IMR-90 (cell line): ENCODE measurements around the gene MAB21L3.

Experiments used
- BHLHE40 ChIP-seq: fragments of 150-350 bp; IDR thresholded peaks from 2 replicates; pipeline ENCODE4 v1.6.1; 2016; ENCODE audit warnings: mild to moderate bottlenecking, low read depth, low read length
- CEBPB ChIP-seq: IDR thresholded peaks from 2 replicates; pipeline ENCODE4 v1.6.1; 2012; ENCODE audit warnings: low read depth, low read length, improper control_type of control experiment
- CTCF ChIP-seq: conservative IDR thresholded peaks from 2 replicates; pipeline ENCODE4 v1.5.1; 2012; ENCODE audit warnings: mild to moderate bottlenecking, low read depth, low read length, improper control_type of control experiment
- ELK1 ChIP-seq: fragments of 150-350 bp; IDR thresholded peaks from 2 replicates; pipeline ENCODE4 v1.6.1; 2016; ENCODE audit warnings: low read depth, mild to moderate bottlenecking, low read length, moderate library complexity, borderline replicate concordance
- FOS ChIP-seq: fragments of 150-350 bp; IDR thresholded peaks from 2 replicates; pipeline ENCODE4 v1.6.1; 2016; ENCODE audit warnings: low read depth, low read length
- MAZ ChIP-seq: IDR thresholded peaks from 2 replicates; pipeline ENCODE4 v1.6.1; 2012; ENCODE audit warnings: low read depth, mild to moderate bottlenecking, low read length, improper control_type of control experiment, moderate library complexity, borderline replicate concordance
- MXI1 ChIP-seq: IDR thresholded peaks from 2 replicates; pipeline ENCODE4 v1.6.1; 2012; ENCODE audit warnings: low read depth, mild to moderate bottlenecking, low read length, moderate library complexity, borderline replicate concordance
- POLR2A ChIP-seq: IDR thresholded peaks from 2 replicates; pipeline ENCODE4 v1.6.1; 2012; ENCODE audit warnings: mild to moderate bottlenecking, low read depth, low read length
- RAD21 ChIP-seq: IDR thresholded peaks from 2 replicates; pipeline ENCODE4 v1.6.1; 2012; ENCODE audit warnings: low read length, improper control_type of control experiment
- RCOR1 ChIP-seq: IDR thresholded peaks from 2 replicates; pipeline ENCODE4 v1.6.1; 2012; ENCODE audit warnings: mild to moderate bottlenecking, low read length, improper control_type of control experiment; ENCODE audit not compliant: insufficient replicate concordance
- RFX5 ChIP-seq: IDR thresholded peaks from 2 replicates; pipeline ENCODE4 v1.8.0; 2012; ENCODE audit warnings: low read depth, mild to moderate bottlenecking, low read length, moderate library complexity
- SMC3 ChIP-seq: fragments of 150-350 bp; IDR thresholded peaks from 2 replicates; pipeline ENCODE4 v1.6.1; 2016; ENCODE audit warnings: low read depth, mild to moderate bottlenecking, antibody characterized with exemption, low read length, moderate library complexity
- USF2 ChIP-seq: fragments of 150-350 bp; IDR thresholded peaks from 2 replicates; pipeline ENCODE4 v1.6.1; 2017; ENCODE audit warnings: mild to moderate bottlenecking, antibody characterized with exemption, low read length, low read depth

GRCh38 chr1:116112388-116113140 lies 1.4 kb downstream of the MAB21L3 start:
- no peak for TF ChIP-seq POLR2A
- TF ChIP-seq CTCF: no peak
- no peak for TF ChIP-seq FOS
- no peak for TF ChIP-seq RFX5
- TF ChIP-seq RAD21: no peak
- no peak for TF ChIP-seq MXI1
- no peak for TF ChIP-seq BHLHE40
- TF ChIP-seq CEBPB: no peak
- TF ChIP-seq ELK1: no peak
- TF ChIP-seq SMC3: no peak
- TF ChIP-seq USF2: no peak
- no peak for TF ChIP-seq RCOR1
- TF ChIP-seq MAZ: no peak
